Measurements from ENCODE around the gene PPP1R9B.

PPP1R9B gene

GRCh38 chr17:50190603-50191358 lies 40.3 kb upstream of the PPP1R9B start:
- TF ChIP-seq, protein P1, sequence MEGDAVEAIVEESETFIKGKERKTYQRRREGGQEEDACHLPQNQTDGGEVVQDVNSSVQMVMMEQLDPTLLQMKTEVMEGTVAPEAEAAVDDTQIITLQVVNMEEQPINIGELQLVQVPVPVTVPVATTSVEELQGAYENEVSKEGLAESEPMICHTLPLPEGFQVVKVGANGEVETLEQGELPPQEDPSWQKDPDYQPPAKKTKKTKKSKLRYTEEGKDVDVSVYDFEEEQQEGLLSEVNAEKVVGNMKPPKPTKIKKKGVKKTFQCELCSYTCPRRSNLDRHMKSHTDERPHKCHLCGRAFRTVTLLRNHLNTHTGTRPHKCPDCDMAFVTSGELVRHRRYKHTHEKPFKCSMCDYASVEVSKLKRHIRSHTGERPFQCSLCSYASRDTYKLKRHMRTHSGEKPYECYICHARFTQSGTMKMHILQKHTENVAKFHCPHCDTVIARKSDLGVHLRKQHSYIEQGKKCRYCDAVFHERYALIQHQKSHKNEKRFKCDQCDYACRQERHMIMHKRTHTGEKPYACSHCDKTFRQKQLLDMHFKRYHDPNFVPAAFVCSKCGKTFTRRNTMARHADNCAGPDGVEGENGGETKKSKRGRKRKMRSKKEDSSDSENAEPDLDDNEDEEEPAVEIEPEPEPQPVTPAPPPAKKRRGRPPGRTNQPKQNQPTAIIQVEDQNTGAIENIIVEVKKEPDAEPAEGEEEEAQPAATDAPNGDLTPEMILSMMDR (IDR thresholded peaks at IDR 0.05; ENCODE audit: low read depth, low read length, missing control alignments), result no peak
- no peak for DNase-seq (ENCODE audit: extremely low read depth, low read depth)
- H3K4me3 ChIP-seq (replicated peaks; ENCODE audit: low read depth, low read length), result no peak overlapping the region

DNA sequence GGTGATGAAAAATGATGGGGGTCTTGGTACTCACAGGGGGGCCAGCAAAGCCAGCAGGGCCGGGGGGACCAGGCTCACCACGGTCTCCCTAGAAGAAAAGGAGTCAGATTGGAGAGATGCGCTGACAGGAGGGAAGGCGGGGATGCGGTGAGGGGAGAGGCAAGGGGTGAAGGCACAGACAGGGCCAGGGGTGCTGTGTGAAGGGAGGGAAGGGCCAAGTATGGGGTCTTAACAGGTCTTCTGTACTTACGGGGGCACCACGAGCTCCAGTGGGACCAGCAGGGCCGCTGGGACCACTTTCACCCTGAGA lies 39.8 kb upstream of the PPP1R9B start:
- no peak overlapping the region for H3K4me3 ChIP-seq (replicated peaks; ENCODE audit: low read depth, low read length)
- TF ChIP-seq, protein P1 (IDR thresholded peaks at IDR 0.05; ENCODE audit: low read depth, low read length, missing control alignments), result no peak
- DNase-seq (ENCODE audit: extremely low read depth, low read depth), result no peak

GRCh38 chr17:50189550-50190292 lies 39.2 kb upstream of the PPP1R9B start:
- DNase-seq (ENCODE audit: extremely low read depth, low read depth), result no peak
- TF ChIP-seq, protein P1 (IDR thresholded peaks at IDR 0.05; ENCODE audit: low read depth, low read length, missing control alignments), result no peak
- no peak overlapping the region for H3K4me3 ChIP-seq (replicated peaks; ENCODE audit: low read depth, low read length)

DNA sequence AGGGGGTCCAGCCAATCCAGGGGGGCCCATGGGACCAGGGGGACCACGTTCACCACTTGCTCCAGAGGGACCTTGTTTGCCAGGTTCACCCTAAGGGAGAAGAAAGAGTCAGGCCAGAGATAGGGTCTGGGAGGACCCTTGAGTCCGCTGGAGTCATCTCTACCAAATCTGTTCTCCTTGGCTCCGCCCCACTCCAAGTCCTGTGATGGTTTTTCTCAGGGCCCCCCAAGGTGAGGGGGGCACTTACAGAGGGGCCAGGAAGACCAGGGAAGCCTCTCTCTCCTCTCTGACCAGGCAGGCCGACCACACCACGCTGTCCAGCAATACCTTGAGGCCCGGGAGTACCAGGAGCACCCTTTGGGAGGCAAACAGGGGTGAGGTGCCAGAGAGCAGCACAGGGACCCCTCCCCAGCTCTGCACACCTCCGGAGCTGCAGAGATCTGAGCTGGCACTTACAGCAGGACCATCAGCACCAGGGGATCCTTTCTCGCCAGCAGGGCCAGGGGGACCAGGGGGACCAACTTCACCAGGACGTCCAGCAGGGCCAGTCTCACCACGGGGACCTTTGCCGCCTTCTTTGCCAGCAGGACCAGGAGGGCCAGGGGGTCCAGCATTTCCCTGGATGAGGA lies 38.6 kb upstream of the PPP1R9B start:
- TF ChIP-seq, protein P1 (IDR thresholded peaks at IDR 0.05; ENCODE audit: low read depth, low read length, missing control alignments), result no peak
- no peak for DNase-seq (ENCODE audit: extremely low read depth, low read depth)
- no peak overlapping the region for H3K4me3 ChIP-seq (replicated peaks; ENCODE audit: low read depth, low read length)

GRCh38 chr17:50188531-50188920 lies 38.0 kb upstream of the PPP1R9B start:
- no peak overlapping the region for H3K4me3 ChIP-seq (replicated peaks; ENCODE audit: low read depth, low read length)
- DNase-seq (ENCODE audit: extremely low read depth, low read depth), result no peak
- TF ChIP-seq, protein P1 (IDR thresholded peaks at IDR 0.05; ENCODE audit: low read depth, low read length, missing control alignments), result no peak

DNA sequence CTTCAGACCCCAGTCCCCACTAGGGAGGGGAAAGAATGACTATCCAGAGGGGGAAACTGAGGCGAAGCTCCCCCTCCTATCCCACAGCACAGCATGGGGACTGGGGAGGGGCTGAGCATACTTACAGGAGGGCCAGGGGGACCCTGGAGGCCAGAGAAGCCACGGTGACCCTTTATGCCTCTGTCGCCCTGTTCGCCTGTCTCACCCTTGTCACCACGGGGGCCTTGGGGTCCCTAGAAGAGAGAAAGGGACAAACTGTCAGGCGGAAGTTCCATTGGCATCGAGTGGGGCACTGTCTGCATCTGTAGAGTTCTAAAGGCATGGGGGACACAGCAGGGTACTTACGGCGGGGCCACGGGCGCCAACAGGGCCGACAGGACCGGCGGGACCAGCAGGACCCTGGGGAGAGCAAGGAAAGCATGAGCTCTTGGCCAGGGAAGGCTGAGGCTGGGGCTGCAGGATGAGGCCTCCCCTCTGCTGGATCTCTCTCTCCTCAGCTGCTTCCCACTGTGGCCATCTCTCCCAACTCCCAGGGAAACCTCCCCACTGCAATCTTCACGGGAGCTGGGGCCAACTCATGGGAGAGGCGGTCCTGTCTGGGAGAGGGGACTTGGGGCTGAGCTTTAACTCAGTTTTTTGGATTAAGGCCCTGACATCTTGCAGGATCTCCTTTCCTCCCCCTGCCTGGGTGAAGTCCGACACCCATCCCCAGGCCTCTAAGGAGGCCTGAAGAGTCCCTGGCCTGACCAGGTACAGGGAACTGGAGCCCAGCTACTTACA lies 37.5 kb upstream of the PPP1R9B start:
- no peak for DNase-seq (ENCODE audit: extremely low read depth, low read depth)
- TF ChIP-seq, protein P1 (IDR thresholded peaks at IDR 0.05; ENCODE audit: low read depth, low read length, missing control alignments), result no peak
- H3K4me3 ChIP-seq (replicated peaks; ENCODE audit: low read depth, low read length), result no peak overlapping the region
